Right renal cortex interstitium (tissue), 3 donors: Measurements from ENCODE around the gene SAMM50. TPM values are rescaled to one million over a fixed set of nuclear protein-coding genes. Genes with fewer than 3 reads are reported as not detected.
A peak's percentile ranks its signal among the peaks of the same experiment; 100 is the strongest.

Experiments used
- DNase-seq, 3 donors: peaks; one replicate each; pipeline ENCODE4 v3.0.0-alpha.2; 2013; ENCODE audit warnings: low read depth in 3 of 3, low spot score in 2 of 3
- polyA plus RNA-seq, 3 donors: library from polyadenylated mRNA; unstranded; fragments of 120-200 nt; gene quantifications; one replicate each; pipeline ENCODE4 v1.2.1, GENCODE V29; 2013; ENCODE audit not compliant: insufficient read length in 3 of 3

Gene SAMM50
- polyA plus RNA-seq, 3 donors = 63.8 to 69.4 (median 65.0) TPM

GRCh38 chr22:44026630-44027511 is 71.6 kb downstream of the SAMM50 start:
- DNase-seq = no peak

- no peak for DNase-seq
These were observed 72.8 kb downstream of the SAMM50 start for GRCh38 chr22:44028091-44028490.

GRCh38 chr22:44029069-44029468 is 73.8 kb downstream of the SAMM50 start:
- no peak for DNase-seq

GRCh38 chr22:44030051-44030701 is 74.9 kb downstream of the SAMM50 start:
- no peak for DNase-seq

GRCh38 chr22:44030702-44031082 is 75.5 kb downstream of the SAMM50 start:
- DNase-seq = no peak

- DNase-seq = no peak
These were observed 76.1 kb downstream of the SAMM50 start for GRCh38 chr22:44031158-44031952.

GRCh38 chr22:44032126-44032730 is 77.0 kb downstream of the SAMM50 start:
- no peak for DNase-seq

GRCh38 chr22:44033287-44033686 is 78.0 kb downstream of the SAMM50 start:
- no peak for DNase-seq

- DNase-seq = peak in 1 of 3 donors; percentile 54
These were observed 78.5 kb downstream of the SAMM50 start for GRCh38 chr22:44033694-44034093.

- DNase-seq = no peak
These were observed 82.5 kb downstream of the SAMM50 start for GRCh38 chr22:44037519-44038375.

GRCh38 chr22:44039566-44040171 is 84.4 kb downstream of the SAMM50 start:
- no peak for DNase-seq

- no peak for DNase-seq
These were observed 87.3 kb downstream of the SAMM50 start for GRCh38 chr22:44042249-44043218.

GRCh38 chr22:44045145-44045544 is 89.9 kb downstream of the SAMM50 start:
- no peak for DNase-seq

Other genes starting within 250 kb of the SAMM50 start
- gene EFCAB6, start 143.1 kb upstream of the SAMM50 start, polyA plus RNA-seq = 1 to 10 TPM; 5.1 to 5.6 (median 5.6) TPM
- gene SULT4A1, start 92.9 kb upstream of the SAMM50 start, polyA plus RNA-seq = 1 to 10 TPM; 1.9 to 2.9 (median 2.1) TPM
- gene PNPLA5, start 63.4 kb upstream of the SAMM50 start, polyA plus RNA-seq = under 1 TPM; 0.06 to 0.14 (median 0.08) TPM
- 1 to 10 TPM; 1.1 to 1.8 (median 1.4) TPM for gene PNPLA3, start 31.6 kb upstream of the SAMM50 start, polyA plus RNA-seq
- 10 to 100 TPM; 20.8 to 24.2 (median 23.5) TPM for gene PARVB, start 68.9 kb downstream of the SAMM50 start, polyA plus RNA-seq
- gene PARVG, start 225.5 kb downstream of the SAMM50 start, polyA plus RNA-seq = 1 to 10 TPM; 1.8 to 2.3 (median 2.0) TPM